ENCODE results near the gene IGSF9.

- TF ChIP-seq EZH2 (IDR thresholded peaks at IDR 0.05), result no peak
- no peak for TF ChIP-seq POLR2AphosphoS5 (IDR thresholded peaks at IDR 0.05; ENCODE audit: borderline replicate concordance, low read depth, low read length)
Observed at GRCh38 chr1:159959451-159959850, 14.0 kb upstream of the IGSF9 start.
